HG03460 (cell line): ENCODE data around the gene ZDHHC19.
"Not testable (repeated sequence)": the region's sequence is repeated elsewhere in the genome, so short reads cannot be mapped to it uniquely, and the experiment has no call there.

Experiments
- ATAC-seq: cut with Tn5 transposase; IDR thresholded peaks from one replicate; pipeline ENCODE4 v1.9.1; 2021; ENCODE audit not compliant: unreplicated experiment

Gene ZDHHC19

GRCh38 chr3:196210673-196211556 lies at the start of gene ZDHHC19:
TSS of gene ZDHHC19 (minus strand) at chr3:196211400. CDS start at chr3:196211315, 85 bp downstream.
- ATAC-seq = no peak

- ATAC-seq = no peak
Measured at GRCh38 chr3:196260784-196261183, 49.6 kb upstream of the ZDHHC19 start.

- no peak for ATAC-seq
Measured at GRCh38 chr3:196255776-196256175, 44.6 kb upstream of the ZDHHC19 start.

- ATAC-seq = no peak
Measured at GRCh38 chr3:196254376-196255283, 43.4 kb upstream of the ZDHHC19 start.

- ATAC-seq = no peak
Measured at GRCh38 chr3:196251918-196252317, 40.7 kb upstream of the ZDHHC19 start.

- no peak for ATAC-seq
Measured at GRCh38 chr3:196246612-196247308, 35.6 kb upstream of the ZDHHC19 start.

- not testable (repeated sequence) for ATAC-seq
Measured at GRCh38 chr3:196244166-196244565, 33.0 kb upstream of the ZDHHC19 start.

- ATAC-seq = no peak
Measured at GRCh38 chr3:196241704-196242103, 30.5 kb upstream of the ZDHHC19 start.

GRCh38 chr3:196240424-196240823 lies 29.2 kb upstream of the ZDHHC19 start:
- no peak for ATAC-seq

GRCh38 chr3:196238612-196239560 lies 27.7 kb upstream of the ZDHHC19 start:
- ATAC-seq = no peak

- ATAC-seq = no peak
Measured at GRCh38 chr3:196237203-196237602, 26.0 kb upstream of the ZDHHC19 start.

- no peak for ATAC-seq
Measured at GRCh38 chr3:196236223-196236622, 25.0 kb upstream of the ZDHHC19 start.

- no peak for ATAC-seq
Measured at GRCh38 chr3:196235452-196236122, 24.4 kb upstream of the ZDHHC19 start.

- ATAC-seq = no peak
Measured at GRCh38 chr3:196232882-196233251, 21.7 kb upstream of the ZDHHC19 start.

- ATAC-seq = no peak
Measured at GRCh38 chr3:196232154-196232881, 21.1 kb upstream of the ZDHHC19 start.

GRCh38 chr3:196227629-196228493 lies 16.7 kb upstream of the ZDHHC19 start:
- no peak for ATAC-seq

- no peak for ATAC-seq
Measured at GRCh38 chr3:196227121-196227561, 15.9 kb upstream of the ZDHHC19 start.
